SK-N-SH (cell line): ENCODE data around the gene MAGEA8.
"Not testable (repeated sequence)": the region's sequence is repeated elsewhere in the genome, so short reads cannot be mapped to it uniquely, and the experiment has no call there.

Experiments used
- EZH2phosphoT487 ChIP-seq: fragments of 200-600 bp; sonication (generic); IDR thresholded peaks from 2 replicates; pipeline ENCODE4 v1.6.1; 2017; ENCODE audit warnings: low read depth, mixed run types, mild to moderate bottlenecking, antibody characterized with exemption, moderate library complexity, borderline replicate concordance
- GABPA ChIP-seq: IDR thresholded peaks from 2 replicates; pipeline ENCODE4 v1.4.0; 2012; ENCODE audit warnings: low read depth, mild to moderate bottlenecking
- MEF2A ChIP-seq: IDR thresholded peaks from 2 replicates; pipeline ENCODE4 v1.4.0; 2012; ENCODE audit warnings: low read depth, borderline replicate concordance
- POLR2AphosphoS5 ChIP-seq: IDR thresholded peaks from 2 replicates; pipeline ENCODE4 v1.6.1; 2012; ENCODE audit warnings: low read depth, low read length
- RAD21 ChIP-seq: IDR thresholded peaks from 2 replicates; pipeline ENCODE4 v1.6.1; 2012; ENCODE audit warnings: mild to moderate bottlenecking, low read length
- RXRA ChIP-seq: IDR thresholded peaks from 2 replicates; pipeline ENCODE4 v1.4.0; 2012; ENCODE audit warnings: low read depth, mild to moderate bottlenecking, borderline replicate concordance
- SIN3A ChIP-seq: IDR thresholded peaks from 2 replicates; pipeline ENCODE4 v1.6.1; 2012; ENCODE audit warnings: low read depth, mild to moderate bottlenecking, low read length, moderate library complexity, borderline replicate concordance
- SMC3 ChIP-seq: IDR thresholded peaks from 2 replicates; pipeline ENCODE4 v1.6.1; 2012; ENCODE audit warnings: low read depth, low read length, improper control_type of control experiment
- YY1 ChIP-seq: IDR thresholded peaks from 2 replicates; pipeline ENCODE4 v1.4.0; 2012; ENCODE audit warnings: low read depth, mild to moderate bottlenecking
- TF ChIP-seq, protein P1 (sequence below): IDR thresholded peaks from 2 replicates; pipeline ENCODE4 v1.4.0; 2012; ENCODE audit warnings: low read depth, borderline replicate concordance
- TF ChIP-seq, protein P2 (sequence below): fragments of 200-600 bp; sonication (generic); IDR thresholded peaks from 2 replicates; pipeline ENCODE4 v1.6.1; 2017; ENCODE audit warnings: antibody characterized with exemption, mild to moderate bottlenecking, moderate library complexity
- TF ChIP-seq, protein P3 (sequence below): fragments of 150-350 bp; IDR thresholded peaks from 2 replicates; pipeline ENCODE4 v1.6.1; 2017; ENCODE audit warnings: antibody characterized with exemption, low read length, low read depth, borderline replicate concordance

DNA sequence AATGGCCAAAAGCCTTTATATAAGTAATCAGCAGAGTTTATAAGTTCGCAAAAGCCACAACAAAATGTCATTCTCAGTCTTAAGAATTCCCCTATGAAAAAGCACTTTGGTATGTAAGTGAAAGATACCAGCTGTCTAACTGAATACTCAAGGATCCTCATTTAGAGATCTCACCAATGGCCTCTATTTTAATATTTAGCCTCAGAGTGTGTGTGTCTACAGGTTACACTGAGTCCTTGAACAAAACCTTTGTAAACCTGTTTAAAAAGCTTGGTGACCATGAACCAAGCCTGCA lies 46.9 kb downstream of the MAGEA8 start:
- TF ChIP-seq GABPA, MEF2A, RXRA, SMC3, RAD21, SIN3A, YY1, EZH2phosphoT487, POLR2AphosphoS5: not testable (repeated sequence)
- TF ChIP-seq, protein P1, sequence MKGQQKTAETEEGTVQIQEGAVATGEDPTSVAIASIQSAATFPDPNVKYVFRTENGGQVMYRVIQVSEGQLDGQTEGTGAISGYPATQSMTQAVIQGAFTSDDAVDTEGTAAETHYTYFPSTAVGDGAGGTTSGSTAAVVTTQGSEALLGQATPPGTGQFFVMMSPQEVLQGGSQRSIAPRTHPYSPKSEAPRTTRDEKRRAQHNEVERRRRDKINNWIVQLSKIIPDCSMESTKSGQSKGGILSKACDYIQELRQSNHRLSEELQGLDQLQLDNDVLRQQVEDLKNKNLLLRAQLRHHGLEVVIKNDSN = not testable (repeated sequence)
- TF ChIP-seq, protein P2, sequence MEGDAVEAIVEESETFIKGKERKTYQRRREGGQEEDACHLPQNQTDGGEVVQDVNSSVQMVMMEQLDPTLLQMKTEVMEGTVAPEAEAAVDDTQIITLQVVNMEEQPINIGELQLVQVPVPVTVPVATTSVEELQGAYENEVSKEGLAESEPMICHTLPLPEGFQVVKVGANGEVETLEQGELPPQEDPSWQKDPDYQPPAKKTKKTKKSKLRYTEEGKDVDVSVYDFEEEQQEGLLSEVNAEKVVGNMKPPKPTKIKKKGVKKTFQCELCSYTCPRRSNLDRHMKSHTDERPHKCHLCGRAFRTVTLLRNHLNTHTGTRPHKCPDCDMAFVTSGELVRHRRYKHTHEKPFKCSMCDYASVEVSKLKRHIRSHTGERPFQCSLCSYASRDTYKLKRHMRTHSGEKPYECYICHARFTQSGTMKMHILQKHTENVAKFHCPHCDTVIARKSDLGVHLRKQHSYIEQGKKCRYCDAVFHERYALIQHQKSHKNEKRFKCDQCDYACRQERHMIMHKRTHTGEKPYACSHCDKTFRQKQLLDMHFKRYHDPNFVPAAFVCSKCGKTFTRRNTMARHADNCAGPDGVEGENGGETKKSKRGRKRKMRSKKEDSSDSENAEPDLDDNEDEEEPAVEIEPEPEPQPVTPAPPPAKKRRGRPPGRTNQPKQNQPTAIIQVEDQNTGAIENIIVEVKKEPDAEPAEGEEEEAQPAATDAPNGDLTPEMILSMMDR = not testable (repeated sequence)
- TF ChIP-seq, protein P3, sequence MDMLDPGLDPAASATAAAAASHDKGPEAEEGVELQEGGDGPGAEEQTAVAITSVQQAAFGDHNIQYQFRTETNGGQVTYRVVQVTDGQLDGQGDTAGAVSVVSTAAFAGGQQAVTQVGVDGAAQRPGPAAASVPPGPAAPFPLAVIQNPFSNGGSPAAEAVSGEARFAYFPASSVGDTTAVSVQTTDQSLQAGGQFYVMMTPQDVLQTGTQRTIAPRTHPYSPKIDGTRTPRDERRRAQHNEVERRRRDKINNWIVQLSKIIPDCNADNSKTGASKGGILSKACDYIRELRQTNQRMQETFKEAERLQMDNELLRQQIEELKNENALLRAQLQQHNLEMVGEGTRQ = not testable (repeated sequence)
